Measurements from ENCODE around the gene PRRG2.
A peak's percentile ranks its signal among the peaks of the same experiment; 100 is the strongest.

The PRRG2 gene

DNA sequence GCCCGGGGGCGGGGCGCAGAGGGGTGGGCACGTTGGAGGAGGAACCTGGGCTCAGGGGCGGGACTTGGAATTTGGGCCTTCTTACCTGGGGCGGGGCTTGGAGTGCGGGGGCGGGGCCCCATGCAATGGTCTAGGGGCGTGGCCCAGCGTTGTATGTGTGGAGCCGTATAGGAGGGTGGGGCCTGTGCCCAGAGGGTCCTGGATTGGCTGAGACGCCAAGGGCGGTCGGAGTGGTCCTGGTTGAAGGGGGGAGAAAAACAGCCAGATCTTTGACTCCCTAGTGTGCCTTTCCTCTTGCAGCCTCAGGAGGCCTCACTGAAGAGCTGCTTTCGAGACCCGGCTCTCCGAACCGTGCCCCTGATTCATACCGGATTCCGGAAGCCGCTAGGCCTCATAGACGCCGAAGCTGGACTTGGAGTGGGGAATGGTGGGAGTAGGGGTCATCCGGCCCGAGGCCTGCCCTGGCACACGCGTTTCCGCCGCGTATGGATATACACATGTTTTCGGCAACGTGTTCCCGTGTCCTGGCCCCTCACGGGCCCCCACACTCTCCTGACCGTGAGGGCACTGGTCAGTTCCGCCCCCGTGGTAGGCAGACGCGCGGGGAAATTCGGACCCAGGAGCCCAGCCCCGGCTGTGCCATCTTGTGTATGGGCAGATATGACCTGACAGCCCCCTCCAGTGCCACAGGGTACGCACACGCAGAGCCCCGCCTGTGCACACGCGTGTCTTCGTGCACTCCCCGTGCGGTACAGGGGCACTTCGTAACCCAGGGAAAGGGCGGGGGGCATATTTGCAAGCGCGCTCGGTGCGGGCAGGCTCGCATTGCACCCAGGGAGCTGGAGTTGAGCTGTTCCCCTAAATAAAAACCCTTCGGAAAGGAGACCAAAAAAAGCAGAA lies 9.2 kb downstream of the PRRG2 start:
- DNase-seq, result peak; percentile 85

DNA sequence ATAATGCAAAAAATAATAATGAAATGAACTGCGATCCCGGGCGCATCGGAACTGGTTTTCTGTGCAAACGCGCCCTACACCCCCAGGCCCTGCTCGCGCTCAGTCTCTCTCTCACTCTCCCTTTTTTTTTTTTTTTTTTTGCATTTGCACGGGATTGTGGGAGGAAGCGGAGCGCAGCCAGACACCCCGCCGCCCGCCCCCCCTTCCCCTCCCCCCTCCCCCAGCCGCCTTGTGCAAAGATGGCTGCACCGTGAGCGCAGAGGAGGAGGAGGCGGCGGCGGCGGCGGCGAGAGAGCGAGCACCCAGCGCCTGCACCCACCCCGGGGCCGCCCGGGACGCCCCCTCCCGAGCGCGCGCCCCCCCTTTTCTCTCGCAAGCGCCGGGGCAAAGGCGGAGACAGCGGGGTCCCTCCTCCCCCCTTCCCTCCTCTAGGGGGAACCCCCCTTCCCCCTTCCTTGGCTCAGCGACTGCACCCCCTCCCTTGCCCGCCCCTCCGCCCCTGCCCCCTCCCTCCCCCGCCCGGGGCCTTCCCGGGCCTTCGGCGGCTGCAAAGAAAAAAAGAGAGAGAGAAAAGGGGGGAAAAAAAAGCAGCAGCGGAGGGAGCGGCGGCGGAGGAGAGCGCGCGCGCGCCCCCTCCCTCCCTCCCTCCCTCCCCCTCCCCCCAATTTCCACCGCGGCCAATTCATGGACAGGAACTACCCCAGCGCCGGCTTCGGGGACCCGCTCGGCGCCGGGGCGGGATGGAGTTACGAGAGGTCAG lies 10.0 kb downstream of the PRRG2 start, which contains the start of gene PRR12:
Gene PRR12 (plus strand): TSS at position 212 of the 760 bp plus-strand sequence. CDS start 473 bp downstream, at position 685.
- DNase-seq, result peak; percentile 54

DNA sequence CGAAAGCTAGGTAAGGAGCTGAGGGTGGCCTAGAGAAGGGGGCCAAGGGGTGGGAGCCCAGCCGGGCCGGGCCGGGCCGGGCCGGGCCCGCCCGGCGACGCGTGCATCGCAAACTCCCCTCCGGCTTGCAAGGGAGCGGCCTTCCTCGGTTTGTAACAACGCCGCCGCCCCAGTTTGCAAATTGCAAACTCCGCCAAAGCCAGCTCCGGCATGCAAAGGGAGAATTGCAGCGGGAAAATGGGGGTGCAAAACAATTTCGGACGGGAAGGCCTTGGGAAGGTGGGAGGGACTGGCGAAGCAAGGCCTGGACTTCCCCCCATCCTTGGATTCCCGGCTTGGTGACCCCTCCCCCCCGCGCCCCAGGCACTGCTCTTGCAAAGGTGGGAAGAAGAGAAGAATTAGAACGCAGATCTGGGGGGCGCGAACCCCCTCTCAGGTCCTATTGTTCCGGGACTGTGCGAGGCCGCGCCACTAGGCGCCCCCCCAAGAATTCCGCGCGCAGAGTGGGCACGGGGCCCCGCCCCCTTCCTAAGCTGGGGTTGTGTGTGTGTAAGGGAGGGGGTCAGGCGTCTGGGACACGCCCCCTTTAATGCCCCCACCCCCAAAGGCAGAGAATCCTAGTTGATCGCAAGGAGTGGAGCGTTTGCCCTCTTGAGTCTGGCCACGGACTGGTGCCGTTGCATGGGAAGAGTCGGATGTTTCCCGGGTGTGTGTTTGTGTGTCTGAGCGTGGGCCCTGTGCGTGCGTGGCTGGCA lies 10.8 kb downstream of the PRRG2 start:
- DNase-seq, result peak; percentile 1

- DNase-seq, result no peak
These were observed 11.5 kb downstream of the PRRG2 start for GRCh38 chr19:49592486-49593232.

DNA sequence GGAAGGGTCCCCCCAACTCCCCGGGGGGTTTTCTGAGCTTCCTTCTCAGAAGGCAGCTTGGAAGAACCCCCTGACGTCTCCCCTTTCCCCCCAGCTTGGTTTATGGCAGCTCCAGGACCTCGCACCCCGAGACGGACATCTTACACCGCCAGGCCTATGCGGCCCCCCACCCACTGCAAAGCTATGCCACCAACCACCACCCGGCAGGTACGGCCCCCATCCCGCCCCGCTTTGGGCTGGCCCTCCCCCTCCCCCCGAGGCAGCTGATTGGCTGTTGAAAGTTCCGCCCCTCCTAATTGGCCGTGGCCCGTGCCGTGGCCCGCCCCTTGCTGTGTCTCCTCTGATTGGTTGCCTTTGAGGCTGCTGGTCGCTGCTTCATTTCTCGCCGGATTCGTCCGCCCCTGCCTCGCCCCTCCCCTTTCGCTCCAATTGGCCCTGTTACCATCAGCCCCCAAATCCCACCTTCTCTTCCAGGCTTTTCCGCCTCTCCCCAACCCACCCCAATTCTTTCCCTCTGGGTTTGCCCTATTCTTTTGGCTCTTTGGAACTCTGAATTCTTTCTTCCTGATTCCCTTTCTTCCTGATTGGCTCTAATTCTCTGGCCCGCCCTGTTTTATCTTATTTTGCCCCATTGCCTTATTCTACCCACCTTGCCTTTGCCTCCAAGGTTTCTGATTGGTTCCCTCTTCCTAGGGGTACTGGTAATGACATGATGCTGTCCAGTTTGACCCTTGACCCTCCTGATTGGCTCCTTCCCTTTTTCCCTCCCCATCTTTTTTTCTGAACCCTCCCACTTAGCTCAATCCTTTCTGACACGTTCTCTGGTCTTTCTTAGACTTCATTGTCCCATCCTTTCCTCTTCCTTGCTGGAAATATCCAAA lies 12.4 kb downstream of the PRRG2 start:
- DNase-seq, result peak; percentile 32

GRCh38 chr19:49594157-49594992 lies 13.3 kb downstream of the PRRG2 start:
- DNase-seq, result no peak

DNA sequence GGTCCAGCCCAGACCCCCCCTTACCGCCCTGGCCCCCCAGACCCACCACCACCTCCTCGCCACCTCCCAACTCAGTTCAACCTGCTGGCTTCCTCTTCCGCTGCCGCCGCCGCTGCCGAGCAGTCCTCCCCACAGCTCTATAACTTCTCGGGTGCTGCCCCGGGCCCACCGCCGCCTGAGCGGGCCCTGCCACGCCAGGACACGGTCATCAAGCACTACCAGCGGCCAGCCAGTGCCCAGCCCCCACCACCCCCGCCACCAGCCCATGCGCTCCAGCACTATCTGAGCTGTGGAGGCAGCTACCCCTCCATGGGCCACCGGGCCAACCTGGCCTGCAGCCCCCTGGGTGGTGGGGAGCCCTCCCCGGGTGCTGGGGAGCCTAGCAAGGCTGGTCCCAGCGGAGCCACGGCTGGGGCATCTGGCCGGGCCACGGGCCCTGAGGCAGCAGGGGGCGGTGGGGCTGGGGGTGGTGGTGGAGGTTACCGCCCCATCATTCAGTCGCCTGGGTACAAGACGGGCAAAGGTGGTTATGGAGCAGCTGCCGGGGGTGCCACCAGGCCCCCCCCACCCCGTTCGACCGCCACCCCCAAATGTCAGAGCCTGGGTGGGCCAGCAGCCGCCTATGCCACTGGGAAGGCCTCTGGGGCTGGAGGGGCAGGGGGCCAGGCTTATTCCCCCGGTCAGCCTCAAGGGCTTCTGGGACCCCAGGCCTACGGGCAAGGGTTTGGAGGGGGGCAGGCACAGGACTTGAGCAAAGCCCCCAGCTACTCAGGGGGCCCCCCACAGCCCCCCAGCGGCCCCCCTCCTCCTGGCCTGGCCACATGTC lies 14.1 kb downstream of the PRRG2 start:
- DNase-seq, result no peak

DNA sequence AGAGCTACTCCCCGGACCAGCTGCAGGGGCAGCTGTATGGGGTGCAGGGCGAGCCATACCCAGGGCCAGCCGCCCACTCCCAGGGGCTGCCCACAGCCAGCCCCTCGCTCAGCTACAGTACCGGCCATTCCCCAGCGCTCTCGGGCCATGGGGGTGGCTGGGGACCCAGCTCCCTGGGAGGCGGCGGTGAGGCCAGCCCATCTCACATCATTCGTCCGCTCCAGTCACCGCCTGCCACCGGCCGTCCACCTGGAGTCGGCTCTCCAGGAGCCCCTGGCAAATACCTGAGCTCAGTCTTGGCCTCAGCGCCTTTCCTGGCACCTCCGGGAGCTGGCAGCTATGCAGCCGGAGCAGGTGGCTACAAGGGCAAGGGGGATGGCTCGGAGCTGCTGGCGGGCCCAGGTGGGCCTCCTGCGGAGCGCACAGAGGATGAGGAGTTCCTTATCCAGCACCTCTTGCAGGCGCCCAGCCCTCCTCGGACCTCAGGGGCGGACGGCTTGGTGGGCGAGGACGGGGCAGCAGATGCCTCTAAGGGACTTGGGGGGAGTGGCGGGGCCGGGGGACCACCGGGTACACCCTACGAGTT lies 14.8 kb downstream of the PRRG2 start:
- DNase-seq, result no peak

- no peak for DNase-seq
These were observed 15.3 kb downstream of the PRRG2 start for GRCh38 chr19:49596407-49596806.

DNA sequence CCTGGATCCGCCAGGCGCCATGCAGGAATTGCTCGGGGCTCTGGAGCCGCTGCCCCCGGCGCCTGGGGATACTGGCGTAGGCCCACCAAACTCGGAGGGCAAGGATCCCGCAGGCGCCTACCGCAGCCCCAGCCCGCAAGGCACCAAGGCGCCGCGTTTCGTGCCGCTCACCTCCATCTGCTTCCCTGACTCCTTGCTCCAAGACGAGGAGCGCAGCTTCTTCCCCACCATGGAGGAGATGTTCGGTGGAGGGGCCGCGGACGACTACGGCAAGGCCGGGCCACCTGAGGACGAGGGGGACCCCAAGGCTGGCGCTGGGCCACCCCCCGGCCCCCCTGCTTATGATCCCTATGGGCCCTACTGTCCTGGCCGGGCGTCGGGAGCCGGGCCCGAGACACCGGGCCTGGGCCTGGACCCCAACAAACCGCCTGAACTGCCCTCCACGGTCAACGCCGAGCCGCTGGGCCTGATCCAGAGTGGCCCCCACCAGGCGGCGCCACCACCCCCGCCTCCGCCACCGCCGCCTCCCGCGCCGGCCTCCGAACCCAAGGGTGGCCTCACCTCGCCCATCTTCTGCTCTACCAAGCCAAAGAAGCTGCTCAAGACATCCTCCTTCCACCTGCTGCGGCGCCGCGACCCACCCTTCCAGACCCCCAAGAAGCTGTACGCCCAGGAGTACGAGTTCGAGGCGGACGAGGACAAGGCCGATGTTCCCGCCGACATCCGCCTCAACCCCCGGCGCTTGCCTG lies 16.0 kb downstream of the PRRG2 start:
- DNase-seq, result no peak

DNA sequence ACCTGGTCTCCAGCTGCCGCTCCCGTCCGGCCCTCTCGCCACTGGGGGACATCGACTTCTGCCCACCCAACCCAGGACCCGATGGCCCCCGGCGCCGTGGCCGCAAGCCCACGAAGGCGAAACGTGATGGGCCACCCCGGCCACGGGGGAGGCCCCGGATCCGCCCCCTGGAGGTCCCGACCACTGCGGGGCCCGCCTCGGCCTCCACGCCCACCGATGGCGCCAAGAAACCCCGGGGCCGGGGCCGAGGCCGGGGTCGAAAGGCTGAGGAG lies 16.5 kb downstream of the PRRG2 start:
- DNase-seq, result no peak

GRCh38 chr19:49599378-49600295 lies 18.5 kb downstream of the PRRG2 start:
- DNase-seq, result no peak

GRCh38 chr19:49601482-49602038 lies 20.4 kb downstream of the PRRG2 start:
- DNase-seq, result no peak

DNA sequence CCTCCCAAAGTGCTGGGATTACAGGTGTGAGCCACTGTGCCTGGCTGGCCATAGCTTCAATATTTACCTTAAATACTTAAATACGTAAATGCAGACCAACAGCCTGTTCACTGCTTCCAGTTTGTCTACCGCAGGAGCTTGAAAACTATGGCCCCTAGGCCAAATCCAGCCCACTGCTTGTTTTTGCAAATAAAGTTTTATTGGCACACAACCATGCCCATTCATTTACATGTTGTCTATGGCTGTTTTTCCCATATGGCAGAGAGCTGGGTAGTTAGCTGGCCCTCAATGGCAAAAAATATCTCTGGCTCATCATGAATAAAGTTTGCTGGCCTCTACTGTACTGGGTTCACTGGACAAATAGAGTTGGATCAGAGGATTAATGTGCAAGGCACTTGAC lies 21.7 kb downstream of the PRRG2 start:
- no peak for DNase-seq

DNA sequence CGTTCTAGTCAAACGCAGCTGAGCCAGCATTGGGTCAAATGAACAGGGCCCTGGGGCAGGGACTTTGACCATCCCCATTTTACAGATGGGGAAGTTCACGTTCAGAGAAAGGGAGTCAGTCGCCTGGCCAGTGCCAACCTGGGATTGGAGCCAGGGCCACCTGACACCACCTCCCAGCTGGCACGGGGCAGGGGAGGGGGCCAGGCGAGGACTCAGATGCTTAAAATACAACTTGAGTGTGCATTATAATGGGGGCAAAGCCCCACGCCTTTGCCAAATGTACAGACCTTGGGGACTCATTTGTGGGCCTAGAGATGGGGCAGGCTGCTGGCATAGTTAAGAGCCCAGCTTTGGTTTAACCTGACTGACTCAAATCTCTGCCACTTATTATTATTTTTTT lies 24.5 kb downstream of the PRRG2 start:
- no peak for DNase-seq

GRCh38 chr19:49609499-49610092 lies 28.5 kb downstream of the PRRG2 start:
- DNase-seq, result no peak

DNA sequence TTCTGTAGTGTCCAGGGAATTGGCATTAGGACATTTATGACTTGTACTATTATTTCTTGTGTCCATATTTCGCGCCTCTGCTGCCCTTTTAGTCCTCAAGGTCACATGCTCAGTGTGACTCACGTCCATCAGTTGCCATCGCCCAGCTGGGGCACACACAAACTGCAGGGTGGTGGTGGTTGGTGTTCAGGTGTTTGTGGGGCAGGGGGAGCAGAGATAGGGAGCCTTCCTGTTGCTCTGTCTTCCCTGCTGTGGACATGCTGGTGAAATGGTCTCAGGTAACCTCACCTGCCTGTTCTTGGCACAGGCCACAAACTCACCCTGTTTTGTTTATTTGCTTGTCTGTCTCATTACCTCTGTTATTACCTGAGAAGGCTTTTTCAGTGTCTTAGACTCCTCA lies 32.3 kb downstream of the PRRG2 start:
- DNase-seq, result no peak
